KMS-11 (cell line): Measurements from ENCODE around the gene AKT2.

ENCODE experiments used
- H2AFZ ChIP-seq: fragments of 200-600 bp; sonication (generic); 2 replicates; pipeline ENCODE4 v1.6.1; 2016; ENCODE audit warnings: antibody characterized with exemption, mixed run types, low read depth
- H3K27ac ChIP-seq: fragments of 200-600 bp; sonication (generic); 2 replicates; pipeline ENCODE4 v1.6.1; 2016; ENCODE audit warnings: mild to moderate bottlenecking, mixed run types
- H3K27me3 ChIP-seq: fragments of 200-600 bp; sonication (generic); 2 replicates; pipeline ENCODE4 v1.6.1; 2017; ENCODE audit warnings: mild to moderate bottlenecking, low read depth, mixed run types, moderate library complexity; ENCODE audit not compliant: insufficient read depth
- H3K36me3 ChIP-seq: fragments of 200-600 bp; sonication (generic); 2 replicates; pipeline ENCODE4 v1.6.1; 2017; ENCODE audit warnings: mild to moderate bottlenecking, mixed run types; ENCODE audit not compliant: insufficient read depth
- H3K4me1 ChIP-seq: fragments of 200-600 bp; sonication (generic); 2 replicates; pipeline ENCODE4 v1.6.1; 2016; ENCODE audit warnings: mild to moderate bottlenecking, low read depth, mixed run types; ENCODE audit not compliant: poor library complexity, severe bottlenecking
- H3K4me2 ChIP-seq: fragments of 200-600 bp; sonication (generic); 2 replicates; pipeline ENCODE4 v1.7.0; 2016; ENCODE audit warnings: mild to moderate bottlenecking, mixed run types
- H3K4me3 ChIP-seq: fragments of 200-600 bp; sonication (generic); IDR thresholded peaks from 2 replicates; pipeline ENCODE4 v1.6.1; 2017; ENCODE audit warnings: low read depth, low read length, mixed read lengths; ENCODE audit not compliant: insufficient read depth
- H3K79me2 ChIP-seq: fragments of 200-600 bp; sonication (generic); 2 replicates; pipeline ENCODE4 v1.6.1; 2016; ENCODE audit warnings: low read depth, mixed run types; ENCODE audit not compliant: insufficient read depth
- H3K9ac ChIP-seq: fragments of 200-600 bp; sonication (generic); 2 replicates; pipeline ENCODE4 v1.6.1; 2016; ENCODE audit warnings: mild to moderate bottlenecking, mixed run types
- H4K20me1 ChIP-seq: fragments of 200-600 bp; sonication (generic); 2 replicates; pipeline ENCODE4 v1.6.1; 2016; ENCODE audit warnings: mild to moderate bottlenecking, mixed run types; ENCODE audit not compliant: insufficient read depth
- CTCF ChIP-seq: fragments of 200-600 bp; sonication (generic); conservative IDR thresholded peaks from 2 replicates; pipeline ENCODE4 v1.6.1; 2017; ENCODE audit warnings: low read depth, mild to moderate bottlenecking, antibody characterized with exemption, low read length, moderate library complexity, mixed read lengths

Gene AKT2

GRCh38 chr19:40252395-40252794 is 32.8 kb downstream of the AKT2 start:
- H3K9ac ChIP-seq, result no peak overlapping the region
- H3K36me3 ChIP-seq, result peaks cover 3% of the 10 kb centered on the region; the same call in 1 of the 2 replicates
- peaks cover 3% of the 10 kb centered on the region; the same call in 1 of the 2 replicates for H3K79me2 ChIP-seq
- H2AFZ ChIP-seq, result no peak overlapping the region
- H3K4me1 ChIP-seq, result no peaks in the 10 kb centered on the region
- no peaks in the 10 kb centered on the region for H3K27me3 ChIP-seq
- H3K4me2 ChIP-seq, result no peak overlapping the region
- H3K4me3 ChIP-seq, result no peak overlapping the region
- H3K27ac ChIP-seq, result no peak overlapping the region
- no peaks in the 10 kb centered on the region for H4K20me1 ChIP-seq
- no peak for TF ChIP-seq CTCF

- Histone ChIP-seq H2AFZ (no peak overlapping the region), H3K79me2 (peaks cover 3% of the 10 kb centered on the region; the same call in 1 of the 2 replicates), H3K9ac (no peak overlapping the region), H4K20me1 (no peaks in the 10 kb centered on the region), H3K4me3 (no peak overlapping the region), H3K4me2 (no peak overlapping the region), H3K36me3 (peaks cover 3% of the 10 kb centered on the region; the same call in 1 of the 2 replicates), H3K27ac (no peak overlapping the region), H3K27me3 (no peaks in the 10 kb centered on the region), H3K4me1 (no peaks in the 10 kb centered on the region)
- TF ChIP-seq CTCF, result no peak
Observed at GRCh38 chr19:40251991-40252390, 33.2 kb downstream of the AKT2 start.

GRCh38 chr19:40251244-40251643 is 33.9 kb downstream of the AKT2 start:
- Histone ChIP-seq H3K27ac (no peak overlapping the region), H3K9ac (no peak overlapping the region), H4K20me1 (no peaks in the 10 kb centered on the region), H3K79me2 (peaks cover 3% of the 10 kb centered on the region; the same call in 1 of the 2 replicates), H3K36me3 (peaks cover 3% of the 10 kb centered on the region; the same call in 1 of the 2 replicates), H3K4me2 (no peak overlapping the region), H3K4me1 (no peaks in the 10 kb centered on the region), H3K4me3 (no peak overlapping the region), H3K27me3 (no peaks in the 10 kb centered on the region), H2AFZ (no peak overlapping the region)
- TF ChIP-seq CTCF, result no peak

- Histone ChIP-seq H4K20me1 (no peaks in the 10 kb centered on the region), H3K79me2 (peaks cover 4% of the 10 kb centered on the region; the same call in 1 of the 2 replicates)
- TF ChIP-seq CTCF, result no peak
Observed at GRCh38 chr19:40249781-40250180, 35.4 kb downstream of the AKT2 start.

More at GRCh38 chr19:40249781-40250180, 35.4 kb downstream of the AKT2 start:
- Histone ChIP-seq H3K4me2 (no peak overlapping the region), H3K27ac (no peak overlapping the region), H3K9ac (no peak overlapping the region), H3K4me1 (no peaks in the 10 kb centered on the region), H3K27me3 (no peaks in the 10 kb centered on the region), H3K4me3 (no peak overlapping the region), H2AFZ (no peak overlapping the region), H3K36me3 (peaks cover 3% of the 10 kb centered on the region; the same call in 1 of the 2 replicates)
